SK-N-SH (cell line): Measurements from ENCODE around the gene FRMD5.

Experiments
- EP300 ChIP-seq, 2 experiments: IDR thresholded peaks; 2 replicates each; pipeline versions ENCODE4 v1.4.0 to v1.6.1; 2012; ENCODE audit warnings: borderline replicate concordance in 1 of 2, low read depth in 1 of 2, low read length in 1 of 2
- POLR2AphosphoS5 ChIP-seq: IDR thresholded peaks from 2 replicates; pipeline ENCODE4 v1.6.1; 2012; ENCODE audit warnings: low read depth, low read length
- SMC3 ChIP-seq: IDR thresholded peaks from 2 replicates; pipeline ENCODE4 v1.6.1; 2012; ENCODE audit warnings: low read depth, low read length, improper control_type of control experiment
- YY1 ChIP-seq: IDR thresholded peaks from 2 replicates; pipeline ENCODE4 v1.4.0; 2012; ENCODE audit warnings: low read depth, mild to moderate bottlenecking
- TF ChIP-seq, protein P1 (sequence below): fragments of 200-600 bp; sonication (generic); IDR thresholded peaks from 2 replicates; pipeline ENCODE4 v1.6.1; 2017; ENCODE audit warnings: antibody characterized with exemption, mild to moderate bottlenecking, moderate library complexity

DNA sequence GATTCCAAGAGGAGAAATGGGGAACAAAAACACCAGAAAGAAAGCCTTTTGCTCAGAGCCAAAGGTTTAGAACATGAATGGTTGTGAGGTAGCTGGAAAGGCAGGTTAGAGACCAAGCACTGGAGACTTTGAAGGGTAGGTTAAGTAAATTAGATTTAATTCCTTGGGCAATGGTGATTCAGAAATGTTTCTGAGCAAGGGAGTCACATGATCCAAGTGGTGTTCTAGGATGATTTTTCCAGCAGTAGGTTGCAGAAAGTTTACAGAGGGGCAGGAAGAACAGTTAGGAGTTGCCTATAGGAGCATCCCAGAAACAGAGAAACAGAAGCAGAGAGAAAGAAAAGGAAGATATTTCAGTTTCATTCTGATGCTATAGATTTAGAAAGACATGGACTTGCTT is 228.4 kb downstream of the FRMD5 start:
- TF ChIP-seq, protein P1, sequence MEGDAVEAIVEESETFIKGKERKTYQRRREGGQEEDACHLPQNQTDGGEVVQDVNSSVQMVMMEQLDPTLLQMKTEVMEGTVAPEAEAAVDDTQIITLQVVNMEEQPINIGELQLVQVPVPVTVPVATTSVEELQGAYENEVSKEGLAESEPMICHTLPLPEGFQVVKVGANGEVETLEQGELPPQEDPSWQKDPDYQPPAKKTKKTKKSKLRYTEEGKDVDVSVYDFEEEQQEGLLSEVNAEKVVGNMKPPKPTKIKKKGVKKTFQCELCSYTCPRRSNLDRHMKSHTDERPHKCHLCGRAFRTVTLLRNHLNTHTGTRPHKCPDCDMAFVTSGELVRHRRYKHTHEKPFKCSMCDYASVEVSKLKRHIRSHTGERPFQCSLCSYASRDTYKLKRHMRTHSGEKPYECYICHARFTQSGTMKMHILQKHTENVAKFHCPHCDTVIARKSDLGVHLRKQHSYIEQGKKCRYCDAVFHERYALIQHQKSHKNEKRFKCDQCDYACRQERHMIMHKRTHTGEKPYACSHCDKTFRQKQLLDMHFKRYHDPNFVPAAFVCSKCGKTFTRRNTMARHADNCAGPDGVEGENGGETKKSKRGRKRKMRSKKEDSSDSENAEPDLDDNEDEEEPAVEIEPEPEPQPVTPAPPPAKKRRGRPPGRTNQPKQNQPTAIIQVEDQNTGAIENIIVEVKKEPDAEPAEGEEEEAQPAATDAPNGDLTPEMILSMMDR = no peak
- no peak for TF ChIP-seq POLR2AphosphoS5
- TF ChIP-seq SMC3 = no peak
- TF ChIP-seq YY1 = no peak
- no peak for TF ChIP-seq EP300 (IDR thresholded peaks at IDR 0.05; ENCODE audit: borderline replicate concordance in 1 of 2, low read depth in 1 of 2, low read length in 1 of 2)
